ENCODE results near the gene ADCK2. TPM values are rescaled to one million over a fixed set of nuclear protein-coding genes. Genes with fewer than 3 reads are reported as not detected.
"Not testable (repeated sequence)": the region's sequence is repeated elsewhere in the genome, so short reads cannot be mapped to it uniquely, and the experiment has no call there.

The ADCK2 gene
- polyA plus RNA-seq (2013, experiment 1 of 2): 3.9 TPM
- polyA plus RNA-seq (2013, experiment 2 of 2): 3.9 TPM

- no peak within 1 kb of the TSS for H3K27ac ChIP-seq (ENCODE audit: low read depth, low read length)
- H2BK5ac ChIP-seq (ENCODE audit: low read length): no peak within 1 kb of the TSS
- no peak within 1 kb of the TSS for H2AK5ac ChIP-seq (ENCODE audit: low read length)
- H3K4me3 ChIP-seq (ENCODE audit: low read length): peak within 1 kb of the TSS; percentile 25
- H3K56ac ChIP-seq (ENCODE audit: low read length): peak within 1 kb of the TSS; percentile 77
- H2BK15ac ChIP-seq (replicated peaks; ENCODE audit: low read depth): no peak within 1 kb of the TSS
- peak within 1 kb of the TSS; percentile 91 for H3K18ac ChIP-seq (ENCODE audit: low read length)
- no peak within 1 kb of the TSS for H4K5ac ChIP-seq (ENCODE audit: low read length)
- H3K27me3 ChIP-seq (ENCODE audit: insufficient read depth, low read length, poor library complexity): no peaks in the 10 kb centered on the region
- no peak within 1 kb of the TSS for H2BK120ac ChIP-seq (ENCODE audit: low read depth, low read length)
- no peaks in the 10 kb centered on the region for H3K79me2 ChIP-seq (ENCODE audit: control insufficient read depth, insufficient read depth, low read length)
- H3K4ac ChIP-seq (ENCODE audit: low read depth, low read length): no peak within 1 kb of the TSS
- no peak within 1 kb of the TSS for H4K8ac ChIP-seq (ENCODE audit: low read depth, low read length)
- no peaks in the 10 kb centered on the region for H3K79me1 ChIP-seq (ENCODE audit: low read length)
- peak; percentile 43 for DNase-seq
- H3K9ac ChIP-seq (ENCODE audit: low read length): peak within 1 kb of the TSS; percentile 61
- no peaks in the 10 kb centered on the region for H3K4me1 ChIP-seq (ENCODE audit: control insufficient read depth, low read depth, low read length)
- no peak within 1 kb of the TSS for H3K23ac ChIP-seq (ENCODE audit: low read length)
- no CpG with 5 or more reads among the region's 41 CpGs for WGBS (ENCODE audit: extremely low coverage, insufficient coverage, low lambda C conversion rate)
- peak within 1 kb of the TSS; percentile 74 for H3K4me2 ChIP-seq (ENCODE audit: low read length)
- H3K36me3 ChIP-seq (ENCODE audit: control insufficient read depth, insufficient read depth, low read length): no peaks in the 10 kb centered on the region
Observed at GRCh38 chr7:140672382-140673062, at the start of gene ADCK2. Gene ADCK2, plus strand, starts transcription at chr7:140672945. Its CDS starts 386 bp downstream, at chr7:140673331.

- Histone ChIP-seq H2AK5ac (ENCODE audit: low read length) (no peak overlapping the region), H3K4me2 (ENCODE audit: low read length) (no peak overlapping the region), H3K4me3 (ENCODE audit: low read length) (no peak overlapping the region), H2BK5ac (ENCODE audit: low read length) (no peak overlapping the region), H2BK15ac (replicated peaks; ENCODE audit: low read depth) (no peak overlapping the region), H3K79me2 (ENCODE audit: control insufficient read depth, insufficient read depth, low read length) (no peaks in the 10 kb centered on the region), H3K79me1 (ENCODE audit: low read length) (no peaks in the 10 kb centered on the region), H4K5ac (ENCODE audit: low read length) (no peak overlapping the region), H3K23ac (ENCODE audit: low read length) (no peak overlapping the region), H3K27ac (ENCODE audit: low read depth, low read length) (no peak overlapping the region), H4K8ac (ENCODE audit: low read depth, low read length) (no peak overlapping the region), H3K9ac (ENCODE audit: low read length) (no peak overlapping the region), H2BK120ac (ENCODE audit: low read depth, low read length) (no peak overlapping the region), H3K56ac (ENCODE audit: low read length) (no peak overlapping the region), H3K4me1 (ENCODE audit: control insufficient read depth, low read depth, low read length) (peaks cover 6% of the 10 kb centered on the region), H3K18ac (ENCODE audit: low read length) (no peak overlapping the region), H3K4ac (ENCODE audit: low read depth, low read length) (no peak overlapping the region), H3K27me3 (ENCODE audit: insufficient read depth, low read length, poor library complexity) (no peaks in the 10 kb centered on the region), H3K36me3 (ENCODE audit: control insufficient read depth, insufficient read depth, low read length) (no peaks in the 10 kb centered on the region)
- WGBS (ENCODE audit: extremely low coverage, insufficient coverage, low lambda C conversion rate): no CpG with 5 or more reads among the region's 6 CpGs
- DNase-seq: peak; percentile 63
Observed at GRCh38 chr7:140623980-140624379, 48.8 kb upstream of the ADCK2 start.

- H3K23ac ChIP-seq (ENCODE audit: low read length): no peak overlapping the region
- H3K4me2 ChIP-seq (ENCODE audit: low read length): no peak overlapping the region
- H3K79me2 ChIP-seq (ENCODE audit: control insufficient read depth, insufficient read depth, low read length): no peaks in the 10 kb centered on the region
- H3K56ac ChIP-seq (ENCODE audit: low read length): no peak overlapping the region
- no peak overlapping the region for H2AK5ac ChIP-seq (ENCODE audit: low read length)
- no peak overlapping the region for H2BK120ac ChIP-seq (ENCODE audit: low read depth, low read length)
- no peak overlapping the region for H3K18ac ChIP-seq (ENCODE audit: low read length)
- H2BK5ac ChIP-seq (ENCODE audit: low read length): no peak overlapping the region
- no peak overlapping the region for H3K4ac ChIP-seq (ENCODE audit: low read depth, low read length)
- no peak overlapping the region for H2BK15ac ChIP-seq (replicated peaks; ENCODE audit: low read depth)
- H3K27ac ChIP-seq (ENCODE audit: low read depth, low read length): no peak overlapping the region
- no peak overlapping the region for H3K9ac ChIP-seq (ENCODE audit: low read length)
- H3K36me3 ChIP-seq (ENCODE audit: control insufficient read depth, insufficient read depth, low read length): no peaks in the 10 kb centered on the region
- peak; percentile 91 for DNase-seq
- no peak overlapping the region for H4K5ac ChIP-seq (ENCODE audit: low read length)
- no peaks in the 10 kb centered on the region for H3K27me3 ChIP-seq (ENCODE audit: insufficient read depth, low read length, poor library complexity)
- H4K8ac ChIP-seq (ENCODE audit: low read depth, low read length): no peak overlapping the region
- H3K79me1 ChIP-seq (ENCODE audit: low read length): no peaks in the 10 kb centered on the region
- H3K4me3 ChIP-seq (ENCODE audit: low read length): no peak overlapping the region
- peaks cover 6% of the 10 kb centered on the region for H3K4me1 ChIP-seq (ENCODE audit: control insufficient read depth, low read depth, low read length)
- no CpG with 5 or more reads among the region's 11 CpGs for WGBS (ENCODE audit: extremely low coverage, insufficient coverage, low lambda C conversion rate)
Observed at GRCh38 chr7:140624392-140625191, 48.2 kb upstream of the ADCK2 start.

- no CpG with 5 or more reads among the region's 10 CpGs for WGBS (ENCODE audit: extremely low coverage, insufficient coverage, low lambda C conversion rate)
- not testable (repeated sequence) for H3K4ac ChIP-seq (ENCODE audit: low read depth, low read length); H3K4me3 ChIP-seq (ENCODE audit: low read length); H3K27me3 ChIP-seq (ENCODE audit: insufficient read depth, low read length, poor library complexity); H3K79me2 ChIP-seq (ENCODE audit: control insufficient read depth, insufficient read depth, low read length); H3K56ac ChIP-seq (ENCODE audit: low read length); H3K23ac ChIP-seq (ENCODE audit: low read length); H2BK5ac ChIP-seq (ENCODE audit: low read length); H3K9ac ChIP-seq (ENCODE audit: low read length); H3K4me1 ChIP-seq (ENCODE audit: control insufficient read depth, low read depth, low read length); H4K5ac ChIP-seq (ENCODE audit: low read length); H2AK5ac ChIP-seq (ENCODE audit: low read length); H3K18ac ChIP-seq (ENCODE audit: low read length); H3K4me2 ChIP-seq (ENCODE audit: low read length); H3K79me1 ChIP-seq (ENCODE audit: low read length); DNase-seq; H2BK15ac ChIP-seq (replicated peaks; ENCODE audit: low read depth); H3K36me3 ChIP-seq (ENCODE audit: control insufficient read depth, insufficient read depth, low read length); H3K27ac ChIP-seq (ENCODE audit: low read depth, low read length); H4K8ac ChIP-seq (ENCODE audit: low read depth, low read length); H2BK120ac ChIP-seq (ENCODE audit: low read depth, low read length)
Observed at GRCh38 chr7:140625192-140625558, 47.6 kb upstream of the ADCK2 start.

GRCh38 chr7:140625908-140626868 lies 46.6 kb upstream of the ADCK2 start:
- Histone ChIP-seq H3K4me2 (ENCODE audit: low read length) (no peak overlapping the region), H2BK15ac (replicated peaks; ENCODE audit: low read depth) (no peak overlapping the region), H3K18ac (ENCODE audit: low read length) (peak overlapping the region; percentile 16), H3K27me3 (ENCODE audit: insufficient read depth, low read length, poor library complexity) (no peaks in the 10 kb centered on the region), H4K8ac (ENCODE audit: low read depth, low read length) (no peak overlapping the region), H3K4me1 (ENCODE audit: control insufficient read depth, low read depth, low read length) (peaks cover 6% of the 10 kb centered on the region), H2BK5ac (ENCODE audit: low read length) (peak overlapping the region; percentile 35), H3K23ac (ENCODE audit: low read length) (no peak overlapping the region), H3K36me3 (ENCODE audit: control insufficient read depth, insufficient read depth, low read length) (no peaks in the 10 kb centered on the region), H2AK5ac (ENCODE audit: low read length) (no peak overlapping the region), H2BK120ac (ENCODE audit: low read depth, low read length) (no peak overlapping the region), H3K4ac (ENCODE audit: low read depth, low read length) (peak overlapping the region; percentile 27), H4K5ac (ENCODE audit: low read length) (no peak overlapping the region), H3K4me3 (ENCODE audit: low read length) (no peak overlapping the region), H3K79me1 (ENCODE audit: low read length) (no peaks in the 10 kb centered on the region), H3K27ac (ENCODE audit: low read depth, low read length) (peak overlapping the region; percentile 69), H3K79me2 (ENCODE audit: control insufficient read depth, insufficient read depth, low read length) (no peaks in the 10 kb centered on the region), H3K56ac (ENCODE audit: low read length) (peak overlapping the region; percentile 59), H3K9ac (ENCODE audit: low read length) (peak overlapping the region; percentile 12)
- no CpG with 5 or more reads among the region's 17 CpGs for WGBS (ENCODE audit: extremely low coverage, insufficient coverage, low lambda C conversion rate)
- DNase-seq: peak; percentile 98
